ENCODE data around the gene SCN2A.

GRCh38 chr2:165208094-165208493 is 31.1 kb upstream of the SCN2A start:
- TF ChIP-seq, protein P1, sequence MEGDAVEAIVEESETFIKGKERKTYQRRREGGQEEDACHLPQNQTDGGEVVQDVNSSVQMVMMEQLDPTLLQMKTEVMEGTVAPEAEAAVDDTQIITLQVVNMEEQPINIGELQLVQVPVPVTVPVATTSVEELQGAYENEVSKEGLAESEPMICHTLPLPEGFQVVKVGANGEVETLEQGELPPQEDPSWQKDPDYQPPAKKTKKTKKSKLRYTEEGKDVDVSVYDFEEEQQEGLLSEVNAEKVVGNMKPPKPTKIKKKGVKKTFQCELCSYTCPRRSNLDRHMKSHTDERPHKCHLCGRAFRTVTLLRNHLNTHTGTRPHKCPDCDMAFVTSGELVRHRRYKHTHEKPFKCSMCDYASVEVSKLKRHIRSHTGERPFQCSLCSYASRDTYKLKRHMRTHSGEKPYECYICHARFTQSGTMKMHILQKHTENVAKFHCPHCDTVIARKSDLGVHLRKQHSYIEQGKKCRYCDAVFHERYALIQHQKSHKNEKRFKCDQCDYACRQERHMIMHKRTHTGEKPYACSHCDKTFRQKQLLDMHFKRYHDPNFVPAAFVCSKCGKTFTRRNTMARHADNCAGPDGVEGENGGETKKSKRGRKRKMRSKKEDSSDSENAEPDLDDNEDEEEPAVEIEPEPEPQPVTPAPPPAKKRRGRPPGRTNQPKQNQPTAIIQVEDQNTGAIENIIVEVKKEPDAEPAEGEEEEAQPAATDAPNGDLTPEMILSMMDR (IDR thresholded peaks at IDR 0.05; ENCODE audit: low read depth, low read length) = no peak
- TF ChIP-seq MAX (IDR thresholded peaks at IDR 0.05; ENCODE audit: low read depth, low read length) = no peak

All from NB4 (cell line).